Muscle layer of duodenum (tissue), 2 donors: ENCODE data around the gene SDCCAG8.

Experiments
- H3K27ac ChIP-seq: one replicate; pipeline ENCODE4 v1.7.0; 2013; ENCODE audit warnings: mild to moderate bottlenecking, low read length
- H3K27me3 ChIP-seq: one replicate; pipeline ENCODE4 v1.7.0; 2013; ENCODE audit warnings: low read depth, mild to moderate bottlenecking, control low read depth, low read length
- H3K36me3 ChIP-seq, 2 donors: one replicate each; pipeline ENCODE4 v1.7.0; 2013; ENCODE audit warnings: low read length in 2 of 2, control low read depth in 1 of 2, mild to moderate bottlenecking in 1 of 2; ENCODE audit not compliant: insufficient read depth in 2 of 2, control insufficient read depth in 1 of 2
- H3K4me1 ChIP-seq, 2 donors: one replicate each; pipeline ENCODE4 v1.7.0; 2013; ENCODE audit warnings: low read length in 2 of 2, mild to moderate bottlenecking in 2 of 2, control low read depth in 1 of 2, moderate library complexity in 1 of 2; ENCODE audit not compliant: insufficient read depth in 2 of 2, control insufficient read depth in 1 of 2
- H3K4me3 ChIP-seq, 2 donors: one replicate each; pipeline ENCODE4 v1.7.0; 2013; ENCODE audit warnings: low read length in 2 of 2, low read depth in 1 of 2, mild to moderate bottlenecking in 1 of 2
- H3K9me3 ChIP-seq, 2 donors: one replicate each; pipeline ENCODE4 v1.7.0; 2013; ENCODE audit warnings: low read length in 2 of 2, control low read depth in 1 of 2, mild to moderate bottlenecking in 1 of 2; ENCODE audit not compliant: control insufficient read depth in 1 of 2
- donor health status: healthy.

Gene SDCCAG8

DNA sequence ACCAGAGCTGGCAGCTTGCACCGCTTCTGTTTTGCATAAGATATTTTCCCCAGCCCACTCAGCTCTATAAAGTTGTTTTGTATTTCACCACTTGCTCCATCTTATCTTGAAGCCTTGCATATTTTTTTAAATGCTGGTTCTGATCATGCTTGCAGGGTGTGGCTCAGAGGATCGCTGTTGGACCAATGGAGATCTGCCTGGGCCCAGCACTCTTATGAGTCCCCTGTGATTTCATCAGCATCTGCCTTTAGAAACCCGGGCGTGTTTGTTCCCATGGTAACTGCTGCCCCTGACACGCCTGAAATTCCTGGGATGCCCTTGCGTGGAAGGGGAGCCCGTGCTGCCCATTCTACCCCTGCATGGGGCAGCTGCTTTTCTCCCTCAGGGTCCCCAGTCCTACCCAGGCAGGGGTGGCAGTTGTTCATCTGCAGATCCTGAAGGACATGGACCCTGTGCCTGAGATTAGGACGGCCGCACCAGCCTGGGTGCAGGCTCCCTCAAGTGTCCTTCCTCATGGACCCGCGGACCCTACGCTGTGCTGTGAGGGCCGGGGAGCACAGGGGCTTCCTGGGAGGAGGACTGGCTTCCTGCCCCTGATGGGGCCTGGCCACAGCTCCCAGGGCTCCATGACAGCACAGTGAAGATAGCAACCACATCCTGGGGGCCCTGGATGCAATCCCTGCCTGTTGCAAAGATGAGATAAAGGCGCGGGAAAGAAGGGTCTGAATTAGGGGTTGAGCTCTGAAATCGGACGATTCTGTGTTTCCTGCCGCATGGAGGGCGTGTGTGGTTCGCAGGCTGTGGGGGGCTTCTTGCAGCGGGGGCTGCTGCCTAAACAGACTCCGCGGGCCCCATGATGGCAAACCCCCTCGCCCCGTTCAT lies 226.5 kb downstream of the SDCCAG8 start:
- H3K36me3 ChIP-seq = no peaks in the 10 kb centered on the region
- H3K27me3 ChIP-seq = no peaks in the 10 kb centered on the region
- H3K9me3 ChIP-seq = no peaks in the 10 kb centered on the region
- no peak overlapping the region for H3K27ac ChIP-seq
- peaks cover 0 to 13% of the 10 kb centered on the region in 2 donors for H3K4me1 ChIP-seq
- peak overlapping the region; percentile 46 to 62 for H3K4me3 ChIP-seq

DNA sequence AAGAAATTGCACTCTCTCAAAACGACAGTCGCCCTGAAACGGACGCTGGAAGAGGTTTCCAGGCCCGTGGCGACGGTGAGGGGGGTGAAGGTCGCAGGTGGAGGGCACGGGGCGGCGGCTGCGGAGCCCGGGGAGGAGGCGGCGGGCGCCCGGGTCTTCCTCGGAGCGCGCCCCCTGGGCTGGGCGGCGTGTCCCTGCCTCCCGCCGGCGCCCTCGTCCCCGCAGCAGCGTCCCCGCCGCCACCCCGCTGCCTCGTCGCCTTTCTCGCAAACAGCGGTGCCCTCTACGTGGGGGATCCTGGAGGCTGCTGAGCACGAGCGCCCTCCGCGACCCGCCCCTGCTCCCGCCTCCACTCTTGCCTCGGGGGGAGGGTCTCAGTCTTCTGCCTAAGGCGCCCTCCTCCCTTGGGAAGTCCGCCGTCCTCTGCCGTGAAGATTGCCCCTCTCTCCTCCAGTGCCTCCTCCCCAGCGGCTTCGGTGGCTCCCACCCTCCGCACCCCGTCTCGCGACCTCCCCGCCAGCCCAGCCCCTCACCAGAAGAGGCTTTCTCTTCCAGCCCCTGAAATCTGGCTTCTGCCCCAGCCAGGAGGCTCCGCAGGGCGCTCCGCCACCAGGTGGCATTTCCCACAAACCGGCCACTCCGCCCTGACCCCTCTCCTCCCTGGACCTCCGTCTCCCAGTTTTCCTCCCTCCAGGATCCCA lies 227.4 kb downstream of the SDCCAG8 start:
- Histone ChIP-seq H3K9me3 (no peaks in the 10 kb centered on the region), H3K27ac (no peak overlapping the region), H3K4me1 (peaks cover 0 to 13% of the 10 kb centered on the region in 2 donors), H3K36me3 (no peaks in the 10 kb centered on the region), H3K27me3 (no peaks in the 10 kb centered on the region), H3K4me3 (peak overlapping the region; percentile 46 to 62)

DNA sequence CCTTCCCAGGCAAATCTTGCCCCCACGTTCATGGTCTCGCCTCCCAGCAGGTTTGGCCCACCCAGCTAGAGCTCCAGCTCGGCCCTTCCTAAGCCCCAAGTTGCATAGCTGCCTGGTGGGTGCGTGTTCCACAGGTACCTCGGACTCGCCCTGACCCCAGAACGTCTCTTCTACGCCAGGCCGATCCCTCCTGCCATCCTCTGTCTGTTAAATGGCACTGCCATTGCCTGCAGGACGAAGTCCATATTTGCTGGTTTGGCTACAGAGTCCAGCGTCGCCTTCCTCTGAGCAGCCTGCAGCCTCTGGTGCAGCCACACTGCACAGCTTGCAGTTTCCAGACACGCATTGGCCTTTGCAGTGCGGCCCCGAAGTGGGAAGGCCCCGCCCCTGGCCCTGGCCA lies 228.1 kb downstream of the SDCCAG8 start:
- Histone ChIP-seq H3K4me3 (no peak overlapping the region), H3K27me3 (no peaks in the 10 kb centered on the region), H3K36me3 (peaks cover 0 to 2% of the 10 kb centered on the region in 2 donors), H3K4me1 (peaks cover 0 to 14% of the 10 kb centered on the region in 2 donors), H3K27ac (no peak overlapping the region), H3K9me3 (no peaks in the 10 kb centered on the region)

DNA sequence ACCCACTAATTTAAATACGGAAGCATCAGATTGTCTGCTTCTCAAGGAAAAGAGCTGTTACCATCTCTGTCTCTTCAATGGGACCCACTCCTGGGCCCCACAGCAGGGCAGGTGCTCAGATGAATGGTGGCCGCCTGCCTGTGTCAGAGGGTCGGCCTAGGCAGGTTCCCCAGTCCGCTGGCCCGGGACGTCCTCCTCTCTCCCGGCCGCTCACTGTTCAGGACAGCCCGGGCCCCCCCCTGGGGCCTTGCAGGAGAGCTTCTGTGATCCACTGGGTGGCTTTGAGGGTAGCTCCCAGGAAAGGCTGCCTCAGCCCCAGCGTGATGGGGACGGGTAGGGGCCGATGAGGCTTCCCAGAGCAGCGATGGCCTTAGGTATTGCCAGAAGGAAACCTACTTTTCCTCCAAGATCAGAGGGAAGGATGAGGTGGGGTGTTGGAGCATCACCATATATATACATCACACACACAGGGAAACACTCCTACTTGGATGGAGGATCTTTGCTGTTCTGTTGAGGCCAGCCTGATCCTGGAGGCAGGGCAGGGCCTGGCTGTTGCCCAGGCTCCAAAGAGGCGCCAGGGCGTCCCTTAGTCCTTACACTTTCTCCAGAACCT lies 231.3 kb downstream of the SDCCAG8 start:
- Histone ChIP-seq H3K36me3 (peaks cover 4% of the 10 kb centered on the region in 2 donors), H3K27ac (no peak overlapping the region), H3K4me3 (no peak overlapping the region), H3K27me3 (no peaks in the 10 kb centered on the region), H3K4me1 (peaks cover 0 to 38% of the 10 kb centered on the region in 2 donors), H3K9me3 (no peaks in the 10 kb centered on the region)

DNA sequence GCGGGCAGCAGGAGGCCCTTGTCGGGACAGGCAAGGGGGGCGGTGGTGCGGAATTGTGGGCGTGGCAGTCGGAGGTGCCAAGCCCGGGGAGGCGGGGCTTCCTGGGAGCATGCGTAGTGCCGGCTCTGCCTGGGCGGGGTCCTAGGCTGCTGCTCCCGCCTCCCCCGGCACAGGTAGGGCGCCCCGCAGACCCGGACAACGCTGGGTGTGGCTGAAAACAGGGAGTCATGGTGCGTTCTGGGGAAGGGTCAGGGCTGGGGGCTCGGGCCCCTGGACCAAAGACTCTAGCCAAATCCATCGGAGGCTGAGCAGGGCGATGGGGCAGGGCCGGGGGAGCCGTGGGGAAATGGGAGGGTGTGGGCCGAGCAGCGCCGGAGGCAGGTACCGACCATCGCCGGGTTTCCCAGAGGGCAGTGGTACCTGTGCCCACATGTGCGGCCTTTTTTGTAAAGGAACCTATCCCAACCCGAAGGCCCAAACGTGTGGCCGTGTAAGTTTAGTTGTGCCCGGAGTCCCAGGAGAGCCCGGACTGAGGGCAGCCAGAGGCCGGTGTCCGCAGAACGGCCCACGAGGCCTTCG lies 231.9 kb downstream of the SDCCAG8 start:
- H3K27ac ChIP-seq = no peak overlapping the region
- H3K4me3 ChIP-seq = no peak overlapping the region

DNA sequence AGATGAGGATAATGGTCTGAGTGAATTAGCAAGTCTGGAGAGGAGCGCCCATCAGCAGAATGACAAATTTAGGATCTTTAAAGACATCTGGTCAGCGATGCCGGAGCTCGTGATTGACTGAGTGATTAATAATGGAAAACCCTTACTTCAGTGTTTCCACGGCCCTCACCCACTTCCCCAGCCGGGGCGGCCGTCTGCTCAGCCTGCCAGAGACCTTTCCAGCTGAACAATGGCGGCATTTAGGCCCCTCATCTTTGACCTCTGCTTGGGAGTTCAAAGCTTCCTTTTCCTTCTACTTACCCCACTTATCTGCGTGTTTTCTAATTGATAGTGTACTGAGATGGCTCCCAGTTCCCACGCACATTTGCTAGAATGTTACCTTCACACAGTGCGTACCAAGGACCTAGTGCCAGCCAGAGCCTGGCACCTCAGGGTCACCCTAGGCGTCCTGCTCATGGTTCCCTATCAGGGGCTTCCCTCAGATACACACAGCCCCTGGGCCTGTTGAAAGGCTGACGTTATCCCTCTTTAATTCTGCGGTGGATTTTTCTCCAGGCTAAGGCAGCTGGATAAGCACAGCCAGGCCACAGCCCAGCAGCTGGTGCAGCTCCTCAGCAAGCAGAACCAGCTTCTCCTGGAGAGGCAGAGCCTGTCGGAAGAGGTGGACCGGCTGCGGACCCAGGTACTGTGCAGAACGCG lies 232.8 kb downstream of the SDCCAG8 start:
- Histone ChIP-seq H3K36me3 (peaks cover 4% of the 10 kb centered on the region in 2 donors), H3K27ac (no peak overlapping the region), H3K4me3 (no peak overlapping the region), H3K27me3 (no peaks in the 10 kb centered on the region), H3K4me1 (peaks cover 0 to 28% of the 10 kb centered on the region in 2 donors), H3K9me3 (no peaks in the 10 kb centered on the region)

More for the DNA sequence above, 231.9 kb downstream of the SDCCAG8 start:
- Histone ChIP-seq H3K9me3 (no peaks in the 10 kb centered on the region), H3K36me3 (peaks cover 4% of the 10 kb centered on the region in 2 donors), H3K27me3 (no peaks in the 10 kb centered on the region), H3K4me1 (peaks cover 0 to 32% of the 10 kb centered on the region in 2 donors)

DNA sequence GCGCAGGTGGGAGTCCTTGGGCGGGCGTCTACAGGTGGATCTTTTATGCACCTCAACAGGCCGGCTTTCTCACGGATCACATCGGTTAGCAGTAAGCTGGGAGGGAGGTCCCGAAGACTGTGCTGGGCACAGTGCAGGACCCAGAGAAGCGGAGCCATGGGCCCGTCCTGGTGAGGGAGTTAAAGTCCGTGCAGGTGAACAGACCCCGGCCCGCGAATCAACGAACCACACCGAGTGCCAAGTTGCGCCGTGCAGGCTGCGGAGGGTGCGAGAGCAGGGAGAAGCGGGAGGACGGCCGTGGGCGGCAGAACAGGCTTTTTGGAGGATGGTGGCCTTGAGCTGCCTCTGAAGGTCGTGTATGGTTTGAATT lies 233.3 kb downstream of the SDCCAG8 start:
- no peak overlapping the region for H3K27ac ChIP-seq

DNA sequence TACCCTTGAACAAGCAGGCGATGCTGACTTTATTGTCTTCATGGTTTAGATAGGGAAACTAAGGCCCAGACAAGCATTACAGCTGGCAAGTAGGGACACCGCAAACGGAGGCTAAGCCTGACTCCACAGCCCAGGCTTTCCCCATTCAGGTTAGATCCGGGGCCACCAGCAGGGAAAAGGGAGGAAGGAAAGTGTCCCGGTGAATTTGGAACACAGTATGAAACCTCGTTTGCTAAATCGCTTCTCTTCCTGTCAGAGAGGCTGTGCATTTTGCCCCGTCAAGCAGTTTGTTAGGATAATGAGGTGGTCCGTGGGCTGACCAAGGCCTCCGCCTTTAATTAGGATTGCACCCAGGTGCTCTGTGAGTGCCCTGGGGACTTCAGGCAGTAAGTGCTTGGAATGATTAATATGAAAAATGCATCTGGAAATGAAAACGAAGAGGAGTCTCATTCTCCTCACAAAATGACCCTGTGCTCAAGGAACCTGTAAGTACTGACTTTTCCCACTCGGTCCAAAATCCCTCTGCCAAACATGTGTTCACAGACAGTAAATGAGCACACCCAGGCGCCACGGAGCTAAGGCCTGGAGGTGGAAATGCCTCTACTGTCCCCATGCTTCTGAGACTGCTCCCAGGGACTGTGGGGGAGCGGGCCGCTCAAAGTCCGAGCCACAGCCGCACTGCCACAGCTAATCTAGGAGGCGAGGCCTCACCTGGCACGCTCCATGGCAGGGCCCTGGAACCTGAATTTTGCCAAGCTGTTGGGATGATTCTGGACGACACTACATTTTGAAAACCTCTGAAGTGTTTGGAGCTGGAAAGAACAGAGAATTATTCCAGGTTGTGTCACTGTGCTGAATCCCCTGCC lies 234.1 kb downstream of the SDCCAG8 start:
- H3K27ac ChIP-seq = no peak overlapping the region
- no peaks in the 10 kb centered on the region for H3K9me3 ChIP-seq
- H3K4me1 ChIP-seq = peaks cover 0 to 26% of the 10 kb centered on the region in 2 donors
- H3K36me3 ChIP-seq = peaks cover 4% of the 10 kb centered on the region in 2 donors
- no peak overlapping the region for H3K4me3 ChIP-seq
- no peaks in the 10 kb centered on the region for H3K27me3 ChIP-seq

More for the DNA sequence above, 233.3 kb downstream of the SDCCAG8 start:
- H3K9me3 ChIP-seq = no peaks in the 10 kb centered on the region
- H3K4me3 ChIP-seq = no peak overlapping the region
- H3K27me3 ChIP-seq = no peaks in the 10 kb centered on the region
- H3K4me1 ChIP-seq = peaks cover 0 to 26% of the 10 kb centered on the region in 2 donors
- H3K36me3 ChIP-seq = peaks cover 4% of the 10 kb centered on the region in 2 donors

DNA sequence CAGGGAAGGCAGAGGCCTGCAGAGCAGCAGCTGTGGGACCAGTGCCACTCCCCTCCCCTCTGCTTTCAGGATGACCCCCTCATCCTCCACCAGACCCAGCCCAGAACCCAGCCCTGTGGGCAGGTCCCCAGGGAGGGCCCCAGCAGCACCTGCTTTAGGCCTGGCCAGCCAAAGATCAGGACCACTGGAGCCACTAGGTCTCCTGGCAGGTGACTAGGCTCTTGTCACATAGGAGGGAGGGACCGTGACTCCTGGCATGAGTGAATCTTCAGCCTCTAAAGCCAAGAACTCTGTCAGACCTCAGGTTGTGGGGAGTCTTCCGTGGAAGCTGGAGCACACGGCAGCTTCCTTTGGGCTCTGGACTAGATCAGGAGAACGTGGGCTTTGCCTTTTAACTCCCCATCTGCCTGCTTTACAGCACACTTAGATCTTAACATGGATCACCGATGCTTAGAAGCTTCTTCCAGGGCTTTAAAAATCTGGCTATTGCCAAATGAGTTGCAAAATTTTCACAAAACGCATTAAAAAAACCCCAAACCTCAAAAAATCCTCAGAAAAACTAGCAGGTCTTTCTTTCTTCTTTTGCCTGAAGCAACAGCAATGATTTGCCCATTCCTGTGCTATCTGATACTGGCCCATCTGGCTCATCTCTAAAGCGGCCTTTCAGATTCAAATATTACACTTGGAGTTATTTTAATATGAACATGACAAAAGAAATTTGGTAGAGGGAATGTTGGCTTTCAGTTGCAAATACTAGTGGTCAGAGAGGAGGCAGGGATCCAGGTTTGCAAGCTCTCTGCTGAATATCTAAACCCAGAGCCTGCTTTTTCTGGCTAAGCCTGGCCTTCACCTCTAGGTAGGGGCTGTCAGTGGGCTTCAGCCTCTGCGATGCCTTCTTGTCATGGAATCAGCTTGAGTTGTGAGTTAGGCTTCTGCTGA lies 235.2 kb downstream of the SDCCAG8 start:
- peaks cover 0 to 31% of the 10 kb centered on the region in 2 donors for H3K4me1 ChIP-seq
- no peak overlapping the region for H3K4me3 ChIP-seq
- H3K27ac ChIP-seq = peak overlapping the region; percentile 1
- peaks cover 4% of the 10 kb centered on the region in 2 donors for H3K36me3 ChIP-seq
- H3K9me3 ChIP-seq = no peaks in the 10 kb centered on the region
- H3K27me3 ChIP-seq = no peaks in the 10 kb centered on the region
